ENCODE results near the gene COPG2.

DNA sequence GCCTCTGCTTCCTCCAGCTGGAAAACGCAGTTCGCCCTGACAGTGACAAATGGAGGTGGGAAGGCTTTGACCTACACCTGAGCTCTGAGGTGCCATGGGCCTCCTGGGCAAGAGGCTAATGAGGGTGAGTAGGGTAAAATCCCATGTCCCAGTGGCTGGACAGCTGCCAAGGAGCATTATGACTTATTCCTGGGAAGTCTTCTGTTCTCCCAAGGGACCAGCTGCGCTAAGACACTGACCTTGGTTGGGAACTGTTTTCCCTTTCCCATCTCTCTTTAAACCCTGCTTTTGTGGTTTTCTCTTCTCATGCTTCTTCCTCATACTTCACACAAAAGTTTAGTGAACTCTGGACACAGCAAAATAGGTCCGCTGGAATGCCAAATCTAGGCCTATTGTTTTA lies 72.6 kb downstream of the COPG2 start:
- TF ChIP-seq CTCF (IDR thresholded peaks at IDR 0.05; ENCODE audit: low read length) (no peak), EZH2 (IDR thresholded peaks at IDR 0.05; ENCODE audit: borderline replicate concordance, low read length) (no peak)

Measured in OCI-LY1 (cell line).